Left cardiac atrium (tissue), 4 donors: ENCODE results near the gene SMC6. TPM values are rescaled to one million over a fixed set of nuclear protein-coding genes. Genes with fewer than 3 reads are reported as not detected.

ENCODE experiments used
- ATAC-seq, 2 donors: fragments of 200-7000 bp; cut with Tn5 transposase; one replicate each; pipeline ENCODE4 v1.9.1; 2020; ENCODE audit warnings: mild to moderate bottlenecking in 2 of 2, moderate library complexity in 2 of 2
- DNase-seq: peaks from one replicate; pipeline ENCODE4 v3.0.0-alpha.2; 2020
- intact Hi-C, 2 donors: fragments of 100-400 bp; cut with DNase I; formaldehyde crosslinking; loops; one replicate each; pipeline versions ENCODE4 v1.14.1 to v1.15.1; 2022 to 2023
- total RNA-seq, 2 donors: library from RNA; stranded (reverse); fragmentation: NEBNext Ultra II Directional; extraction: Animal tissue kit (Norgen Biotek cat#: 25700); gene quantifications; one replicate each; pipeline ENCODE4 v1.2.1, GENCODE V29; 2021
- donor health status: DM: no; HTN: yes; CAD: no.
- donor health status: DM: no; HTN: yes; CAD: no; lungs with severe emphysema.
- donor health status: DM: yes; HTN: yes; CAD: no.
- donor health status: Dilated cardiomyopathy.

SMC6 gene
- total RNA-seq, 2 donors from 2014 or later, result 12.4 to 12.8 TPM

DNA sequence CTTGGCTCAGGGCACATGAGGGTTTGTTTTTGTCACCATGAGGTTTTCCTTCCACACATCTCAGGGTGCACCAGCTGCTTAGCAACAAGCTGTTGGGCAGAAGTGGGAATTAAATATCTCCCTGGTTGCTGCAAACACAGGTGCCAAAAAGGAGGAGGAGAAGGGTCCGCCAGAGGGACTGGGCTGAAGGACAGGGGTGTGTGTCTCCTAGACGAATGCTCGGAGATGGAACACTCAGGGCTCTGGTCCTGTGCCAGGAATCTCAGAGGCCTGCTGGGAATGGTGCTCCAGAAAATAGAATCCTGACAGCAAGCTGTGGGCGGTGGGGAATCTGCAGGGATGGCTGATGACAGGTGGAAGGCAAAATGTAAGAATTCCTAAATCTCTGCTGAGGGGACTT is 118.6 kb downstream of the SMC6 start:
- peak; percentile 52 for DNase-seq
- ATAC-seq, result peak in 1 of 2 donors; percentile 52
- intact Hi-C loops, result no loop called here

DNA sequence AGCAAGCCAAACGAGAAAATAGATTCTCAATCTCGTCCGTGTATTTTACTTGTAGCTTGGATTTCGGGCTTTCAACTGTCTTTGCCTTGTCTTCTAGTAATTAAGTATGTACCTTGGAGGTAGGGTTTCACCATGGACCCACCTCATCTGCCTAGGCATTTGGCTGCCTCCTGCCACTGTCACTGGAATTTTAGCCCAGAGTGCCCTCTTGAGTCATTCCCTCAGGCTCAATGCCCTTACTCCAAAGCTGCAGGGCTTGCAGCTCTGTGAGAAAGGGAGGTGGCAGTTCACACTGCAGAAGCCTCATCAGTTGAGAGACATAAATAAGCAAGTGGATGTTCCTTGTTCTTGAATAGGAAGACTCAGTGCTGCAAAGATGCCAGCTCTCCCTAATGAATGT is 123.5 kb downstream of the SMC6 start:
- intact Hi-C loops, result no loop called here

DNA sequence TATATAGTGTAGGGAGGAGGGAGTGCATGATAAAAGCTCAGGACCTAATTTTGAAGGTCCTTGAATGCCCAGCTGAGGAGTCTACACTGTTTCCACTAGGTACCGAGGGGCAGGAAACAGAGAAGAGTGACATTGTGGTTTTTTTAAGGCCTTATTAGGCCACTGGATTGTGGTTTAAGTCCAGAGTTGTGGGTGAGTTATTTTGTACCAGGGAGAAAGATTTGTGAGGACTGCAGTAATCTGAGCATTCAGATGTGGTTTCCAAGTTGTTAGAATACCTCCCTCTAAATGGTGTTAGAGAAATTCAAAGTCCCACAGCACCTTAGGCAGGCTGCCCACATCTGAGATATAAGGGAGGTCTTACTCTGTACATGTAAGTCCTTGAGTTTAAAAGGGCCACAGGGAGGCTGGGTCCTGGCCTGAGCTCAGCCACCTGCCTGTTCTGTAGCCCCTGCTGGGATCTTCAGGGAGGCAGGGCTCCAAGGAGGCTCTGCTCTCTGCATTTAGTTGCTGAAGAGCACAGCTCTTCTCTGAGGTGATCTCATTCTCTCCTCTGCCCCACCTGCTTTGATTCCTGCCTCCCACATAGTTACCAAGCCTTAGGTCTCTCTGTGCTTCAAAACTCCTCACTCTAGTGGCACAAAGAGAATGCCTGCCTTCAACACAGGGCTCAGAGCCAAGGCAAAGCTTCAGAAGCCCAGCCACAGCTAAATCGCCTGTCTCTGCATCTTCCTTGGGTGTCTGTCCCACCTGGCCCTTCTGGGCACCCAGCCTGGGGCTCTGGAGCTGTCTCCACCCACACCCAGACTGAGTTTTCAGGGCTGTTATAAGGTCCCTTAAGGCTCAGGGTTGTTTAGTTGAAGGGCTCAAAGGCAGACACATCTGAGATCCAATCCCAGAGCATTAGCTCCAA is 125.0 kb downstream of the SMC6 start:
- DNase-seq (no peak), ATAC-seq (peak in 1 of 2 donors; percentile 54)

More for the DNA sequence above, 123.5 kb downstream of the SMC6 start:
- no peak for ATAC-seq
- DNase-seq, result no peak

DNA sequence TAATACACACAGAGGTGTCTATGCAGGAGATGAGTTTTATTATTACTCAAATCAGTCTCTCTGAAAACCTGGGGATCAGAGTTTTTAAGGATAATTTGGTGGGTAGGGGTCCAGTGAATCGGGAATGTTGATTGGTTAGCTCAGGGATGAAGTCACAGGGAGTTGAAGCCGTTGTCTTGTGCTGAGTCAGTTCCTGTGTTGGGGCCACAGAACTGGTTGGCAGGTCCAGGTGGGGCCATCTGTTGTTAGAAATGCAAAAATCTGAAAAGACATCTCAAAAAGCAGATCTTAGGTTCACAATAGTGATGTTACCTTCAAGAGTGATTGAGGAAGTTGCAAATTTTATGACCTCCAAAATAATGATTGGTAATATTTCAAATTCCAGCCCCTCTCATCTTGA is 126.2 kb downstream of the SMC6 start:
- DNase-seq (no peak), ATAC-seq (no peak)
- intact Hi-C loops, result no loop called here

More for the DNA sequence above, 125.0 kb downstream of the SMC6 start:
- intact Hi-C loops, result no loop called here

DNA sequence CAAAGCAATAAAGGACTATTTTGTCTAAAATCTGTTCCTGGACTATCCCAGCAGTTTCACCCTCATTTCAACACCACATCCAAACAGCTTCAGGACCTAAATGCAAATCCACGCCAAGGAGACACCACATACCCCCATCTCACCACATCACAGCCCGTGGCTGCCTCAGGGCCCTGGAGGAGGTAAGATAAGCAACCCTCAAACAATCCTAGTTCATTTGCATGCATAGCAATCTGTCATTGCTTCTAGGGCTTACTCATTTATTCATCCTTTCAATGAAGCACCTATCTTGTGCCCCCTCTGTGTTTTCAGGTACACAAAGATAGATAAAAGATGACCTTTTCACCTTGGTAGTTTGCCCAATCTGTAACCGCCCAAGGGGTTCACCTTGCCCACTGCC is 126.6 kb downstream of the SMC6 start:
- no peak for ATAC-seq
- DNase-seq, result no peak
- intact Hi-C loops, result no loop called here

DNA sequence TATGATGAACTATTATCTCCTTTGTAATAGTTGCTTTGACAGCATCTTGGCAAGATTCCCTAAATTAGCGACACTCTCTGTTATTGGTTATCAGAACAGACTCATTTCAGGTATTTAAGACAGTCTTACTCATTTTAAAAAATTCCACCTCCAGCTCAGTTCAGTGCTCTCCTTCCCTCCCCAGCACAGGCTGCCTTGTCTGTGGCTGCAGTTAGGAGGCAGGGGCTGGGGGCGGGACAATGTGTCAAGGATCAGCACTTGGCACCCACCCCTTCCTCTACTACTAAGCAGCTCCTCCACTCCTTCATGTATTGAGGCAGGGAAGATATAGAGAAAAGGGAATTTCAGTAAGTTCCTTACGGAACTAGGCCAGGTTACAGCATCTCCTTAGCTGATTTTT is 128.2 kb downstream of the SMC6 start:
- DNase-seq (no peak), ATAC-seq (no peak)
- intact Hi-C loops, result no loop called here

DNA sequence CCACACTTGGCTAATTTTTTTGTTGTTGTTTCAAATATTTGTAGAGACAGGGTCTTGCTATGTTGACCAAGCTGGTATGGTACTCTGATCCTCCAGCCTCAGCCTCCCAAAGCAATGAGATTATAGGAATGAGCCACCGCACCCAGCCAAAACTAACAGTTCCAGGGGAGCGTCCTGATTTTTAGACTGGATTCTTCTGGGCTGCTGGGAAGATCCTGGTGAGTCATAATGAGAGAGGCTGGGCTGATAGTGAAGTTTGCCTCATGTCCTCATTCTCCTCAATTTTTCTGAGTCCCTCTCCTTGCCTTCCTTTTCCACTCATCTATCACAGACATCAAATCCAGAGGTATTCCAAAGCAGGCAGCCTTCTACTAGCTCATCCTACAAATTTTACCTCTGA is 131.8 kb downstream of the SMC6 start:
- intact Hi-C loops, result no loop called here
- ATAC-seq, result peak in 1 of 2 donors; percentile 68
- no peak for DNase-seq

DNA sequence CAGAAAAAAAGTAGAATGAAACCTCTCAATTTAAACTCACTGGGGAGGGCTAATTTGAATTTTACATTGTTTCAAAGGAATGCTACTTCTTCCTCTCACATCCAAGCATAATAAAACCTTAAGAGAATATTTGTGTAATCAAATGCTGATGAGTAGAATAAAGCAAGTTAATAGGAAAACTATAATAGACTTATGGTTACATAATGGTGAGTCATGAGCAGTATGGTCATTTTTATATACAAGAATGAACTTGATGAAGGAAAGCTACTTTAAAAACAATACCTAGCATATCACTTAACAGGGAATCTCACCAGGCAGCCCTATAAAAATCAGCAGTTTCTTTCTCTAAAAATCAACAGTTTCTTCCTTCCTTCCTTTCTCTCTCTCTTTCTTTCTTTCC is 132.8 kb downstream of the SMC6 start:
- ATAC-seq, result peak in 1 of 2 donors; percentile 24
- DNase-seq, result no peak
- intact Hi-C loops, result no loop called here

DNA sequence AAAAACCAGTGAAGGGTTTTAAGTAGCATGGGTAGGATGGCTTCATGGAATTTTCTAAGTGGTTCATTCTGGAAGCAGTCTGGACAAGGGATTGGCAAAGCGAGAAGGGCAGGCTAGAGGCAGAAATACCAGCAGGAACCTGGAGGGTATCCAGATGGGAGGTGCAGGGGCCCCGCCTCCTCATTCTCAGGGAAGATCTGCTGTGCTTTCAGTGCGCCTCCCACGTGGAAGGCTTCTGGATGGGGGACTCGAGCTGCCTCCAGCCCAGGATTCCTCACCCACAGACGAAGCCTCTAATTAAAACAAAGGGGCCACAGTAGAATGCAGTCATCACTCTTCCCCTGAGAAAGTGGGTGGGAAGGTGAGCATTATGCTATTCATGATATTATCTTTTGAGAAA is 133.3 kb downstream of the SMC6 start:
- DNase-seq (peak; percentile 63), ATAC-seq (peak; percentile 80 to 81)
- intact Hi-C loops, result no loop called here

DNA sequence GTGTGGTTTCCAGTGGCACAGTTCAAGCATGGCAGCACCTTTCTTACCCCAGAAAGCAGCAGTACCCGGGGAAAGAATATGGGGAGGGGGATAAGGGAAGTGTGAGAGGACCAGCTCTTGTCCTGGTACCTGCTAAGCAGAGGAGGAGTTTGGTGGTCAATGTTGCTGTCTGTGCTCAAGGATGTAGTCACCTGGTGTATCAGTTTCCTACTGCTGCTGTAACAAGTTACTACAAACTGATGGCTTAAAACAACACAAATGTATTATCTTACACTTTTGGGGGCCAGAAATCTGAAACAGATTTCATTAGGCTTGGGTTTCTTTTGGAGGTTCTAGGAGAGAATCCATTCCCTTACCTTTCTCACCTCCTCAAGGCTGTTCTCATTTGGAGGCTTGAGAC is 135.7 kb downstream of the SMC6 start:
- no peak for DNase-seq
- intact Hi-C loops, result no loop called here
- no peak for ATAC-seq

DNA sequence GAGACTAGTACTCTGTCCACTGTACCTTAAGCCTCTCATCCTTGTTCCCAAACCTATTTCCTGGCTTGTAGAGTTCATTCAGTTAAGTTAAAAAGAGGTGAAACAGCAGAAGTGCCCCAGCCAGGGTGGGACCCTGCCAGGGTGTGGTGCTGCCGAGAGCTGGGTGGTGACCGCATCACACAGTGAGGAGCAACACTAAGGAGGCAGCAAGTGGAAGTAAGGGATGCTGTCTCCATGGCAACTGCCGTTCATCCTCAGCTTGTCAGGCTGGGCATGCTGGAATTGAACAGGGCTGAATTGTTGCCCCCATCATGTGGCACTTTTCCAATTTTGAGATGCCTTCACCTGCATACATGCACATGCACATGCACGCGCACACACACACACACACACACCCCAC is 136.1 kb downstream of the SMC6 start:
- intact Hi-C loops, result no loop called here
- DNase-seq, result no peak
- ATAC-seq, result no peak

DNA sequence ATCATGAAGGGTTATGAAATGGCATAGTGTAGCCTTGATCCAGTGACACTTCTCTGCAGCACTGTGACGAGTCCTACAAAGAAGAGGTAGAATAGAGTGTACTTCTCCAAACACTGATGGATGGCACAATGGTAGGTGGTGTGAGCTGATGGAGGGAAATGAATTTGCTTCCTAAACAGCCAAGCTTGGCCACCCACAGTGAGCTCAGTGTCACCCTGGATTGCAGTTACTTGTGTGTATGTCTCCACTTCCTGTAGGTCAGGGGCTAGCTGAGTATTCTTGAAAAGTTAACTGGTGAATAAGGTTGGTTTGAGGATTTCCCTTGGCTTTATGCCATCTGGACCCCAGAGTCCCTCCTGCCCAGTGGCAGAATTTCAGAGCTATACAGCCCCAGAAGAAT is 137.2 kb downstream of the SMC6 start:
- intact Hi-C loops, result no loop called here
- no peak for ATAC-seq
- no peak for DNase-seq

DNA sequence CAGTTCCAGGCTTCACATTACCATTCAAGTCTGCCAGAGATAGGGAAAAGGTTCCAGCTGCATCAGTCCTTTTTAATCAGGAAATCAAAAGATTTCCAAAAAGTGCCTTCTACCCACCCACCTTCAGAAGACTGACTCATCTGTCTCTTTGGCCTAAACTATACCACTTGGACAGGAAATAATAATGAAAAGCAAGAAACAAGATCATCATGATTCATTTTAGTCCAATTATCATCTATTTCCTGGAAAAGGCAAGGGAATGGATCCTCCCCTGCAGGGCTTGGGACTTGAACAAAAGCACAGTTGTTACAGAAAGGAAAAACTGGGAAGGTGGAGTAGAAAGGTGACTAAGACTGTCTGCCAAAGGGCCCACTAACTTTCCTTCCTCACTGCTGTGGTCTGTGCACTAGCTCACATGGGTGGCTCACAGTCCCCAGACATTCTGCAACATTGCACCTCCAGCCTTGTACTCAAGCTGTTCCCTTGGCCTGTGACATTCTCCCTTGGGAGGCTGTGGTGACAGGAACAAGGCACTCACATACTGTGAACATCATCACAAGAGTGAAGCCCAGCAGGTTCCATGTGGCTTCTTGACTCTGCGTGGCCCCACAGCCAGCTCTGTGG is 137.8 kb downstream of the SMC6 start:
- ATAC-seq (peak in 1 of 2 donors; percentile 22), DNase-seq (no peak)
- intact Hi-C loops, result no loop called here

DNA sequence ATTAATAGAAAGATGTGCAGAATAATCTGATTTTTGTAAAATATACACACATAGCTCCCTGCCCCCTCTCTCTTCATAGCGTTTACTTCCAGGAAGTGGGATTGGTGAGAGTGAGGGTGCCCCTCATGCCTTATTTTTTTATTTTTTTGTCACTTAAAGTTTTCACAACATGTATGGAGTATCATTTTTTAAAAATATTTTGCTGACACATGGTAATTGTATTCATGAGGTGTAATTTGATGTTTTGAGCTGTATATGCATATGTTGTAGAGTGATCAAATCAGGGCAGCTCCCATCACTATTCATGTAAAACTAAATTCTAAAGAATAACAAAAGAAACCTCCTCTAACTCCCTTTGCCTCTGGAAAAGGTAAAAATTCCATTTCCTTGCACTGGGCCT is 138.5 kb downstream of the SMC6 start:
- intact Hi-C loops, result no loop called here
- ATAC-seq (no peak), DNase-seq (no peak)

DNA sequence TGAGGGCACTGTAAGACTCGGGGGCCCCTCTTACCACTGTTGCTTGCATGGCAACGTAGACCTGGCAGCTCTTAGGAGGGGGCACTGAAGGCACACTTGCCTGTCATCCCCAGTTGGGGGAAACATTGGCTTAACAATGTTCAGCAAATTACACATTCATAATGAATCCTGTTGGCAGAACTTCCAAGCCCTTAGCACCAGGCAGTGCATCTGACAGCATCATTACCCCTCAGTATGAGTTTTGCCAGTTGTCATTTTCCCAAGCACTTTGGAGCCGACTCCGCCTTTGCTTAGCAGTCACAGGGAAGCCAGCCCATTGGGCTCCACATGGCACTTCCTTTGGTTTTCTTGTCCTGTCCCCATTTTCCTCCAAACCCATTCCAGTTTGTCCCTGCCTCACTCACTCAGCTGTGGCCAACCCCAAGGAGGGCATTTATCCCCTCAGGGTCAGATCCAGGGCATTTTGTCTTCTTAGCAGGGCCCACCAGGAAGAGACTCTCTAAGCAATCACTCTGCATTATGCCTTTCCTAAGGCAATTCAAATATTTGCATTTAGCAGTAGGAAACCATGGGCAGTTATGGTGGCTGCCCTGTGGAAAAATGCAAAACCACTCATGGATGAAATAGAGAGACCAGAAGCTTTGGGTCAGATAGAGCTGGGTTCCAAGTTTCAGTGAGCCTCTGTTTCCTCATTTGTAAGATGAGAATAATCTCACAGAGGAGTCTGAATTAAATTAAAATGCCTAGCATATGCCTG is 139.3 kb downstream of the SMC6 start:
- ATAC-seq (no peak), DNase-seq (no peak)
- intact Hi-C loops, result no loop called here

Other genes starting within 250 kb of the SMC6 start
- gene RAD51AP2, start 235.4 kb downstream of the SMC6 start, total RNA-seq, result under 1 TPM; 0.16 to 0.18 TPM
- gene VSNL1, start 213.1 kb downstream of the SMC6 start, total RNA-seq, result 10 to 100 TPM; 25.2 to 26.6 TPM
- gene GEN1, start 328 bp upstream of the SMC6 start, total RNA-seq, result 1 to 10 TPM; 3.0 TPM
- gene MSGN1, start 62.6 kb upstream of the SMC6 start, total RNA-seq, result not detected
- gene KCNS3, start 124.9 kb upstream of the SMC6 start, total RNA-seq, result 1 to 10 TPM; 2.8 to 3.9 TPM